Astrocyte of the cerebellum (primary cell): ENCODE data around the gene DOCK10.

ENCODE experiments used
- DNase-seq: peaks from one replicate; pipeline ENCODE4 v3.0.0-alpha.2; 2011; ENCODE audit warnings: low read depth
- H3K4me3 ChIP-seq: 2 replicates; pipeline ENCODE4 v1.5.1; 2011; ENCODE audit warnings: mild to moderate bottlenecking, low read depth, low read length, moderate library complexity
- in situ Hi-C: cut with HindIII; loops from 2 replicates; pipeline ENCODE4 v1.10.0; 2017; ENCODE audit warnings: low sequenced_read_pairs
- TF ChIP-seq, protein P1 (sequence below): IDR thresholded peaks from 2 replicates; pipeline ENCODE4 v1.5.1; 2012; ENCODE audit warnings: low read length, low read depth, moderate library complexity, mild to moderate bottlenecking; ENCODE audit errors: missing control alignments

DOCK10 gene

DNA sequence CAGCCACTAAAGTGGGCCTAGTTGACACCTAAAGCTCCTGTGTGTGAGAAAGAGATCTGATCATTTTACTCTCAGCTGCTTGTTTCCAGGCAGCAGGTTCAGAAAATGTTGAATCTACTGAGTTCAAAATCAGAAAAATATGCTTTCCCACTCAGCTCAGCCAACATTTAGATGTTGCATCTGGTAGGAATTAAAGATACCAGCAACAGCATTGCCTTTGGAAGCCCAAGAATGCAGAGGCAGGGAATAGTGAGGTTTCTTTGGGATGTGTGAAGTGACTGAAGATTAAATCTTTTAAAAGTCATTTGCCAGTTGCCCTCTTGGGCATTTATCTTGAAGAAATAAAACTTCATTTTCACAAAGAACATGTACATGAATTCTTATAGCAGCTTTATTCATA is 33.9 kb upstream of the DOCK10 start:
- H3K4me3 ChIP-seq, result no peak overlapping the region
- DNase-seq, result no peak
- in situ Hi-C loops, result no loop called here
- TF ChIP-seq, protein P1, sequence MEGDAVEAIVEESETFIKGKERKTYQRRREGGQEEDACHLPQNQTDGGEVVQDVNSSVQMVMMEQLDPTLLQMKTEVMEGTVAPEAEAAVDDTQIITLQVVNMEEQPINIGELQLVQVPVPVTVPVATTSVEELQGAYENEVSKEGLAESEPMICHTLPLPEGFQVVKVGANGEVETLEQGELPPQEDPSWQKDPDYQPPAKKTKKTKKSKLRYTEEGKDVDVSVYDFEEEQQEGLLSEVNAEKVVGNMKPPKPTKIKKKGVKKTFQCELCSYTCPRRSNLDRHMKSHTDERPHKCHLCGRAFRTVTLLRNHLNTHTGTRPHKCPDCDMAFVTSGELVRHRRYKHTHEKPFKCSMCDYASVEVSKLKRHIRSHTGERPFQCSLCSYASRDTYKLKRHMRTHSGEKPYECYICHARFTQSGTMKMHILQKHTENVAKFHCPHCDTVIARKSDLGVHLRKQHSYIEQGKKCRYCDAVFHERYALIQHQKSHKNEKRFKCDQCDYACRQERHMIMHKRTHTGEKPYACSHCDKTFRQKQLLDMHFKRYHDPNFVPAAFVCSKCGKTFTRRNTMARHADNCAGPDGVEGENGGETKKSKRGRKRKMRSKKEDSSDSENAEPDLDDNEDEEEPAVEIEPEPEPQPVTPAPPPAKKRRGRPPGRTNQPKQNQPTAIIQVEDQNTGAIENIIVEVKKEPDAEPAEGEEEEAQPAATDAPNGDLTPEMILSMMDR, result no peak

GRCh38 chr2:225074919-225075681 is 32.8 kb upstream of the DOCK10 start:
- TF ChIP-seq, protein P1, result no peak
- H3K4me3 ChIP-seq, result no peak overlapping the region
- in situ Hi-C loops, result no loop called here
- DNase-seq, result no peak

DNA sequence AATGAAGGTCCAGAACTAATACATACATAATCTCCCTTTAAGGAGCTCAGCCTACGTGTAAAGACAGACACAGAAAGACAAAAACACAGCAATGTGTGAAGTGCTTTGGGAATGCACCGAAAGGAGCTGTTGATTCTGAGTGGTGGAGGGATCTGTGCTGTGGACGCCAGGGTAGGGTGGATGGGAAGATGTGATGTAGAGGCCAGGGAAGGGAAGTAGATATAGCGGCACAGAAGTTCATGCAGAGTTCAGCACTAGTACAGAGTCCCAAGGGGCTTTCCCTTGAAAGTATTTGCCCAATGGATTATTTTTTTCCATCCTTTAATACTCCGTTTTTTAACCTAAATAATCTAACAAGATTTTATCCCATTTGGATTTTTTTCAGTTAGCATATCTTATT is 32.1 kb upstream of the DOCK10 start:
- H3K4me3 ChIP-seq, result no peak overlapping the region
- TF ChIP-seq, protein P1, result no peak
- in situ Hi-C loops, result no loop called here
- no peak for DNase-seq

GRCh38 chr2:225073198-225073597 is 30.9 kb upstream of the DOCK10 start:
- no peak for DNase-seq
- TF ChIP-seq, protein P1, result no peak
- in situ Hi-C loops, result no loop called here
- H3K4me3 ChIP-seq, result no peak overlapping the region

DNA sequence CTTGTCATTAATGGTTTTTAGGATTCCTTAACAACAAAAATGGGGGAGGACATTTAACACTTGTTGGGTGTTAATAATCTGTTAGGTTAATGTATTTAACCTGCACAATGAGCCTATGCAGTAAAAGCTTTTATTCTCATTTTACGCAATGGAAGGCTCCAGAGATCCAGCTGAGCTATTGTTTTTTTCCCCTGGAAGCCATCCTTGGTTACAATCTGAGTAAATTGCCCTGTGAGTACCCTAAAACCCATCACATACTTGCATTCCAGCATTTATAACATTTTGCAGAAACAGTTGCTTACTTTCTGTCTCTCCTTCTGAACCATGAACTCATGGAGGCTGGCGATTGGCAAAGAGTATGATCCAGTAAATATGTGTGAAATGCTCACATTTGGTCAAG is 30.2 kb upstream of the DOCK10 start:
- no peak for DNase-seq
- TF ChIP-seq, protein P1, result no peak
- in situ Hi-C loops, result no loop called here
- no peak overlapping the region for H3K4me3 ChIP-seq

DNA sequence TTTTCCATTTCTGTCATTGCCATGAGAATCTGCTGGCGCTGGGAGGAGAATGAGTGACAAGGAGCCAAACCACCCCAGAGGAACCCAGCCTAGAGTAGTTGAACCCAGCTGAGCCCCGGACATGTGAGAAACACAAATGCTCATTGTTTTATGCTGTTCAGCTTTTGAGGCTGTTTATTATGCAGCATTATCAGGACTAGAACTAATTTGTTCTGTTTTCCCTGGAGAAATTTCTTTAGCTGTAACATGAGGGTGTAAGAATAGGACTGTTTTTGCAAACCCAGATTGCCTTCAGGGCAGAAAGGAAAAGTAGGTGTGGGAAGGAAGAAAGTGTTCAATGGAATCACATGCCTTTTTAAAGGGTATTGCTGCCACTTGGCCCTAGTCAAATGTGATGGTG is 28.5 kb upstream of the DOCK10 start:
- in situ Hi-C loops, result no loop called here
- DNase-seq, result no peak
- H3K4me3 ChIP-seq, result no peak overlapping the region
- TF ChIP-seq, protein P1, result no peak
